ENCODE results near the gene GAREM1.

DNA sequence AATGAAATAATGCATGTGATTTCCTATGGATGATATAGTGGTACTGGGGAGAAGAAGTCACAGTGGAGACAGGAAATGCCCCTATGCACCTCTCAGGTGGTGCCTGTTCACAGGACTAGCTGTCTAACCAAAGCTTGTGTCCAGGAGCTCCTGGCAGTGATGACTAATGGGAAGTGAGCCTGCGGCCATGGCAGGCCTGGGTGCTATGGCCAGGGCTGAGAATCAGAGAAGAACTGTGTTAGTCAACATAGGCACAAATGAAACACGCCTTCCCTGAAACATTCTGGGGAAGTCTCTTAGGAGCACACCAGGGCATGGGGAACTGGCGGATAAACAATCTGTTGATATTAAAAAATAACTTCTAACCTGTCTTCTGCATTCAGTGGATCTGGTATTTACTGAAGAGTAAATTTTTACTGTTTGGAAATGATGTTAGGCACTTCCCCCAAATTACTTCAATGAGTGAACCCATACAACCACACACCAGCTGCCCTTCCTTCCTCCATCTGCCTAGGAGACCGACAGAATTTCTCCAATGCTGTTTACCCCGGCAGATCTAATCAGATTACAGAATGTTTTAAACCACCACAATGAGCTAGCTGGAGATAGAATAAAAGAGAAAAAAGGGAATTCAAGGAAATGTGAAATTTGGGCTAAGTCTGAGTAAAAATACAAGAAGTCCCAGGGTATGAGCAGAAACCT is 213.4 kb downstream of the GAREM1 start:
- TF ChIP-seq, protein P1, sequence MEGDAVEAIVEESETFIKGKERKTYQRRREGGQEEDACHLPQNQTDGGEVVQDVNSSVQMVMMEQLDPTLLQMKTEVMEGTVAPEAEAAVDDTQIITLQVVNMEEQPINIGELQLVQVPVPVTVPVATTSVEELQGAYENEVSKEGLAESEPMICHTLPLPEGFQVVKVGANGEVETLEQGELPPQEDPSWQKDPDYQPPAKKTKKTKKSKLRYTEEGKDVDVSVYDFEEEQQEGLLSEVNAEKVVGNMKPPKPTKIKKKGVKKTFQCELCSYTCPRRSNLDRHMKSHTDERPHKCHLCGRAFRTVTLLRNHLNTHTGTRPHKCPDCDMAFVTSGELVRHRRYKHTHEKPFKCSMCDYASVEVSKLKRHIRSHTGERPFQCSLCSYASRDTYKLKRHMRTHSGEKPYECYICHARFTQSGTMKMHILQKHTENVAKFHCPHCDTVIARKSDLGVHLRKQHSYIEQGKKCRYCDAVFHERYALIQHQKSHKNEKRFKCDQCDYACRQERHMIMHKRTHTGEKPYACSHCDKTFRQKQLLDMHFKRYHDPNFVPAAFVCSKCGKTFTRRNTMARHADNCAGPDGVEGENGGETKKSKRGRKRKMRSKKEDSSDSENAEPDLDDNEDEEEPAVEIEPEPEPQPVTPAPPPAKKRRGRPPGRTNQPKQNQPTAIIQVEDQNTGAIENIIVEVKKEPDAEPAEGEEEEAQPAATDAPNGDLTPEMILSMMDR (IDR thresholded peaks at IDR 0.05; ENCODE audit: poor library complexity) = no peak
- no peak for TF ChIP-seq EZH2phosphoT487 (IDR thresholded peaks at IDR 0.05; ENCODE audit: low read depth, severe bottlenecking, unreplicated experiment)
